Smooth muscle cell (in vitro differentiated cells): ENCODE results near the gene REEP2. TPM values are rescaled to one million over a fixed set of nuclear protein-coding genes. Genes with fewer than 3 reads are reported as not detected.

Source experiments
- DNase-seq: peaks from one replicate; lab custom pipeline; 2025; ENCODE audit not compliant: unreplicated experiment; lab: John Stamatoyannopoulos, UW
- H2AFZ ChIP-seq: fragments of 200-600 bp; sonication (generic); 2 replicates; pipeline ENCODE4 v1.6.0; 2016; ENCODE audit warnings: antibody characterized with exemption, low read depth, mild to moderate bottlenecking
- H3F3A ChIP-seq: fragments of 200-600 bp; sonication (generic); 2 replicates; pipeline ENCODE4 v1.6.0; 2017; ENCODE audit warnings: antibody characterized with exemption, low read depth
- H3K27ac ChIP-seq: fragments of 200-600 bp; sonication (generic); 2 replicates; pipeline ENCODE4 v1.5.1; 2016; ENCODE audit warnings: low read depth, mild to moderate bottlenecking
- H3K27me3 ChIP-seq: fragments of 200-600 bp; sonication (generic); 2 replicates; pipeline ENCODE4 v1.6.1; 2016; ENCODE audit warnings: low read depth, mild to moderate bottlenecking
- H3K36me3 ChIP-seq: fragments of 200-600 bp; sonication (generic); 2 replicates; pipeline ENCODE4 v1.5.1; 2016; ENCODE audit warnings: low read depth
- H3K4me1 ChIP-seq: fragments of 200-600 bp; sonication (generic); 2 replicates; pipeline ENCODE4 v1.5.1; 2016; ENCODE audit warnings: low read depth
- H3K4me2 ChIP-seq: fragments of 200-600 bp; sonication (generic); 2 replicates; pipeline ENCODE4 v1.6.0; 2016; ENCODE audit warnings: mild to moderate bottlenecking
- H3K4me3 ChIP-seq: fragments of 200-600 bp; sonication (generic); 2 replicates; pipeline ENCODE4 v1.5.1; 2016; ENCODE audit warnings: mild to moderate bottlenecking
- H3K79me2 ChIP-seq: fragments of 200-600 bp; sonication (generic); 2 replicates; pipeline ENCODE4 v1.6.0; 2016; ENCODE audit warnings: low read depth, mild to moderate bottlenecking
- H3K9ac ChIP-seq: fragments of 200-600 bp; sonication (generic); 2 replicates; pipeline ENCODE4 v1.6.0; 2016; ENCODE audit warnings: low read depth
- H3K9me3 ChIP-seq: fragments of 200-600 bp; sonication (generic); replicated peaks from 2 replicates; pipeline ENCODE4 v1.5.1; 2016; ENCODE audit warnings: low read depth
- H4K20me1 ChIP-seq: fragments of 200-600 bp; sonication (generic); 2 replicates; pipeline ENCODE4 v1.6.0; 2016; ENCODE audit warnings: low read depth
- CTCF ChIP-seq: fragments of 200-600 bp; sonication (generic); IDR thresholded peaks from 2 replicates; pipeline ENCODE4 v1.5.1; 2017; ENCODE audit warnings: borderline replicate concordance, mild to moderate bottlenecking, antibody characterized with exemption; ENCODE audit not compliant: insufficient read depth, poor library complexity, severe bottlenecking
- WGBS: methylation state at CpG from one replicate; pipeline ENCODE4 v1.1.7; 2016; ENCODE audit warnings: low lambda C conversion rate; 5-methylcytosine and 5-hydroxymethylcytosine counted together
- polyA plus RNA-seq: library from polyadenylated mRNA; unstranded; fragments of >200 nt; fragmentation: Nextera tagmentation; extraction: Ambion mirVana; gene quantifications from 2 replicates; pipeline ENCODE4 v1.2.1, GENCODE V29; 2016
- total RNA-seq: library from RNA; depleted of rRNA; stranded (reverse); fragments of >200 nt; gene quantifications from 2 replicates; pipeline ENCODE4 v1.2.3, GENCODE V29; 2014

REEP2 gene
- total and polyA plus RNA-seq, 2 experiments from 2014 or later: 4.0 to 5.4 TPM

GRCh38 chr5:138491284-138491648 is 52.4 kb downstream of the REEP2 start:
- peaks cover 27% of the 10 kb centered on the region for H3K4me1 ChIP-seq
- peak overlapping the region; percentile 18 for H3K9ac ChIP-seq
- no peak overlapping the region for H2AFZ ChIP-seq
- H3K4me3 ChIP-seq: peak overlapping the region; percentile 65
- H3K27ac ChIP-seq: no peak overlapping the region
- no peaks in the 10 kb centered on the region for H3K27me3 ChIP-seq
- no peaks in the 10 kb centered on the region for H3K36me3 ChIP-seq
- H3F3A ChIP-seq: peaks cover 11% of the 10 kb centered on the region
- no peak for TF ChIP-seq CTCF
- WGBS: 63% methylated on average over 11 of the region's 11 CpGs
- peak overlapping the region; percentile 99 for H3K4me2 ChIP-seq
- DNase-seq: no peak
- H4K20me1 ChIP-seq: no peaks in the 10 kb centered on the region
- H3K9me3 ChIP-seq: no peaks in the 10 kb centered on the region
- no peaks in the 10 kb centered on the region for H3K79me2 ChIP-seq

- no peak for TF ChIP-seq CTCF
- peak overlapping the region; percentile 24 for H3K27ac ChIP-seq
- H3K4me1 ChIP-seq: peaks cover 24% of the 10 kb centered on the region
These were observed 53.1 kb downstream of the REEP2 start for GRCh38 chr5:138491669-138492559.

GRCh38 chr5:138492560-138493045 is 53.7 kb downstream of the REEP2 start:
- Histone ChIP-seq H3K79me2 (no peaks in the 10 kb centered on the region), H3K4me2 (peak overlapping the region; percentile 99), H2AFZ (no peak overlapping the region), H3K9me3 (no peaks in the 10 kb centered on the region), H4K20me1 (no peaks in the 10 kb centered on the region), H3F3A (peaks cover 7% of the 10 kb centered on the region), H3K27ac (peak overlapping the region; percentile 24), H3K4me3 (peak overlapping the region; percentile 65), H3K9ac (peak overlapping the region; percentile 74), H3K4me1 (peaks cover 21% of the 10 kb centered on the region), H3K36me3 (no peaks in the 10 kb centered on the region), H3K27me3 (no peaks in the 10 kb centered on the region)
- no peak for DNase-seq
- WGBS: 30% methylated on average over 10 of the region's 10 CpGs
- no peak for TF ChIP-seq CTCF

More at GRCh38 chr5:138491669-138492559, 53.1 kb downstream of the REEP2 start:
- H3K79me2 ChIP-seq: no peaks in the 10 kb centered on the region
- H3K36me3 ChIP-seq: no peaks in the 10 kb centered on the region
- H2AFZ ChIP-seq: no peak overlapping the region
- H3K9me3 ChIP-seq: no peaks in the 10 kb centered on the region
- H3K4me3 ChIP-seq: peak overlapping the region; percentile 65
- no peaks in the 10 kb centered on the region for H4K20me1 ChIP-seq
- DNase-seq: peak; percentile 60
- WGBS: 4% methylated on average over 42 of the region's 93 CpGs
- H3K4me2 ChIP-seq: peak overlapping the region; percentile 99
- peak overlapping the region; percentile 74 for H3K9ac ChIP-seq
- no peaks in the 10 kb centered on the region for H3K27me3 ChIP-seq
- H3F3A ChIP-seq: peaks cover 8% of the 10 kb centered on the region
